HepG2 (cell line): ENCODE data around the gene ZNRF3. TPM values are rescaled to one million over a fixed set of nuclear protein-coding genes. Genes with fewer than 3 reads are reported as not detected.

Experiments
- EZH2 ChIP-seq: conservative IDR thresholded peaks from 2 replicates; pipeline ENCODE4 v1.6.1; 2012; ENCODE audit warnings: mild to moderate bottlenecking, low read depth, low read length, moderate library complexity
- GTF3A ChIP-seq: sonication (generic); formaldehyde crosslinking; conservative IDR thresholded peaks from 2 replicates; pipeline ENCODE4 v1.4.0; 2020; ENCODE audit warnings: mild to moderate bottlenecking, missing genetic modification reagents
- HINFP ChIP-seq: sonication (generic); formaldehyde crosslinking; IDR thresholded peaks from 2 replicates; pipeline ENCODE4 v1.4.0; 2020; ENCODE audit warnings: low read depth, mild to moderate bottlenecking, missing genetic modification reagents
- HNF4A ChIP-seq: sonication (generic); formaldehyde crosslinking; IDR thresholded peaks from 2 replicates; pipeline ENCODE4 v1.4.0; 2020; ENCODE audit warnings: missing genetic modification reagents
- ISX ChIP-seq: sonication (generic); formaldehyde crosslinking; conservative IDR thresholded peaks from 2 replicates; pipeline ENCODE4 v1.5.0; 2020; ENCODE audit warnings: missing genetic modification reagents
- JARID2 ChIP-seq: sonication (generic); formaldehyde crosslinking; IDR thresholded peaks from 2 replicates; pipeline ENCODE4 v1.8.1; 2023; ENCODE audit warnings: missing genetic modification reagents, inconsistent platforms; ENCODE audit not compliant: insufficient replicate concordance
- LBX2 ChIP-seq: sonication (generic); formaldehyde crosslinking; IDR thresholded peaks from 2 replicates; pipeline ENCODE4 v1.5.0; 2020; ENCODE audit warnings: missing genetic modification reagents, mild to moderate bottlenecking, borderline replicate concordance
- MTA3 ChIP-seq: sonication (generic); formaldehyde crosslinking; IDR thresholded peaks from 2 replicates; pipeline ENCODE4 v1.4.0; 2020; ENCODE audit warnings: missing genetic modification reagents
- MXD1 ChIP-seq: sonication (generic); formaldehyde crosslinking; IDR thresholded peaks from 2 replicates; pipeline ENCODE4 v1.4.0; 2020; ENCODE audit warnings: mild to moderate bottlenecking, missing genetic modification reagents
- NCOA1 ChIP-seq: sonication (generic); formaldehyde crosslinking; IDR thresholded peaks from 2 replicates; pipeline ENCODE4 v1.9.0; 2021; ENCODE audit warnings: missing genetic modification reagents
- NFATC3 ChIP-seq: sonication (generic); formaldehyde crosslinking; IDR thresholded peaks from 2 replicates; pipeline ENCODE4 v1.5.1; 2020; ENCODE audit warnings: mild to moderate bottlenecking, missing genetic modification reagents
- PBX2 ChIP-seq: IDR thresholded peaks from 2 replicates; pipeline ENCODE4 v1.6.1; 2016; ENCODE audit warnings: control low read depth
- PHF8 ChIP-seq: sonication (generic); formaldehyde crosslinking; IDR thresholded peaks from 2 replicates; pipeline ENCODE4 v1.5.0; 2020; ENCODE audit warnings: missing genetic modification reagents
- PRPF4 ChIP-seq: fragments of 200-400 bp; formaldehyde crosslinking; IDR thresholded peaks from 2 replicates; pipeline ENCODE4 v1.6.1; 2016; ENCODE audit warnings: low read length, low read depth; ENCODE audit not compliant: poor library complexity, severe bottlenecking
- RFX1 ChIP-seq: fragments of 450-650 bp; IDR thresholded peaks from 2 replicates; pipeline ENCODE4 v1.6.1; 2017
- SALL1 ChIP-seq: sonication (generic); formaldehyde crosslinking; IDR thresholded peaks from 2 replicates; pipeline ENCODE4 v1.8.0; 2022; ENCODE audit warnings: mild to moderate bottlenecking, missing genetic modification reagents
- SIN3A ChIP-seq: IDR thresholded peaks from 2 replicates; pipeline ENCODE4 v1.6.1; 2011; ENCODE audit warnings: low read depth, mild to moderate bottlenecking, control low read depth, low read length, borderline replicate concordance
- SPEN ChIP-seq: sonication (generic); formaldehyde crosslinking; IDR thresholded peaks from 2 replicates; pipeline ENCODE4 v1.5.1; 2020; ENCODE audit warnings: low read depth, mild to moderate bottlenecking, missing genetic modification reagents
- ZBTB44 ChIP-seq: sonication (generic); formaldehyde crosslinking; IDR thresholded peaks from 2 replicates; pipeline ENCODE4 v1.4.0; 2020; ENCODE audit warnings: missing genetic modification reagents
- ZFP41 ChIP-seq: sonication (generic); formaldehyde crosslinking; IDR thresholded peaks from 2 replicates; pipeline ENCODE4 v1.4.0; 2020; ENCODE audit warnings: mild to moderate bottlenecking, missing genetic modification reagents, borderline replicate concordance
- ZMYM3 ChIP-seq: sonication (generic); formaldehyde crosslinking; IDR thresholded peaks from 2 replicates; pipeline ENCODE4 v1.5.1; 2020; ENCODE audit warnings: mild to moderate bottlenecking, missing genetic modification reagents
- ZNF24 ChIP-seq: fragments of 450-650 bp; IDR thresholded peaks from 2 replicates; pipeline ENCODE4 v1.6.1; 2017; ENCODE audit warnings: antibody characterized with exemption, mild to moderate bottlenecking
- ZNF256 ChIP-seq: sonication (generic); formaldehyde crosslinking; conservative IDR thresholded peaks from 2 replicates; pipeline ENCODE4 v1.4.0; 2020; ENCODE audit warnings: missing genetic modification reagents
- ZNF496 ChIP-seq: sonication (generic); formaldehyde crosslinking; IDR thresholded peaks from 2 replicates; pipeline ENCODE4 v1.8.1; 2023; ENCODE audit warnings: mild to moderate bottlenecking, moderate library complexity, missing genetic modification reagents; ENCODE audit not compliant: insufficient replicate concordance
- ZNF850 ChIP-seq: sonication (generic); formaldehyde crosslinking; conservative IDR thresholded peaks from 2 replicates; pipeline ENCODE4 v1.9.0; 2021; ENCODE audit warnings: mild to moderate bottlenecking, missing genetic modification reagents
- ZNF879 ChIP-seq: sonication (generic); formaldehyde crosslinking; IDR thresholded peaks from 2 replicates; pipeline ENCODE4 v1.8.1; 2023; ENCODE audit warnings: missing genetic modification reagents
- polyA plus RNA-seq, 8 experiments: library from polyadenylated mRNA; depleted of rRNA in 3 of 8; stranded (reverse) in 7 of 8; unstranded in 1 of 8; fragments of >200 nt; fragmentation: Illumina TruSeq in 4 of 8; extraction: Trizol in 4 of 8; gene quantifications; 2 replicates each; pipeline versions ENCODE4 v1.2.1 to v1.2.3, GENCODE V29; 2011 to 2016; ENCODE audit warnings: low read depth in 4 of 8, missing spikeins in 1 of 8, mixed read lengths in 1 of 8; ENCODE audit not compliant: insufficient read depth in 1 of 8
- total RNA-seq, 5 experiments: library from RNA; depleted of rRNA; stranded (reverse); fragments of >200 nt; fragmentation: Illumina TruSeq; extraction: Trizol; gene quantifications; 2 replicates each; pipeline ENCODE4 v1.2.3, GENCODE V29; 2016; ENCODE audit warnings: low read depth in 1 of 5

ZNRF3 gene
- total and polyA plus RNA-seq, 2 of the 13 experiments (the other 11 are each of a cell fraction or from before 2014, with no cell fraction given): 20.3 to 36.7 TPM

GRCh38 chr22:28923826-28924732 lies 40.7 kb downstream of the ZNRF3 start (continued):
- TF ChIP-seq PBX2 (CRISPR knock-in tag): no peak
- TF ChIP-seq SPEN: no peak
- TF ChIP-seq ISX (CRISPR knock-in tag): no peak
- no peak for TF ChIP-seq ZFP41 (CRISPR knock-in tag)
- no peak for TF ChIP-seq RFX1
- TF ChIP-seq NCOA1 (CRISPR knock-in tag): peak; percentile 95; the same call in 1 of the 2 replicates
- TF ChIP-seq NFATC3 (CRISPR knock-in tag): no peak
- TF ChIP-seq LBX2 (CRISPR knock-in tag): no peak
- TF ChIP-seq ZNF496 (CRISPR knock-in tag): no peak
- TF ChIP-seq GTF3A: no peak
- TF ChIP-seq ZNF256 (CRISPR knock-in tag): 0 out of 2 replicates have a peak, but pooled peaks have one; percentile 24
- no peak for TF ChIP-seq HINFP
- no peak for TF ChIP-seq ZNF879 (CRISPR knock-in tag)
- TF ChIP-seq PRPF4: no peak
- TF ChIP-seq EZH2: no peak
- TF ChIP-seq SALL1 (CRISPR knock-in tag): peak; percentile 97
- TF ChIP-seq ZMYM3 (CRISPR knock-in tag): 0 out of 2 replicates have a peak, but pooled peaks have one; percentile 43
- TF ChIP-seq MXD1 (CRISPR knock-in tag): peak; percentile 35; the same call in 1 of the 2 replicates
- no peak for TF ChIP-seq ZNF850 (CRISPR knock-in tag)
- no peak for TF ChIP-seq MTA3 (CRISPR knock-in tag)
- TF ChIP-seq SIN3A: peak; percentile 72; the same call in 1 of the 2 replicates
- peak; percentile 82 for TF ChIP-seq HNF4A (CRISPR knock-in tag)
- peak; percentile 20; the same call in 1 of the 2 replicates for TF ChIP-seq PHF8 (CRISPR knock-in tag)
- TF ChIP-seq JARID2 (CRISPR knock-in tag): no peak
- no peak for TF ChIP-seq ZBTB44
- no peak for TF ChIP-seq ZNF24
